ENCODE data around the gene STAG1.
"Not testable (repeated sequence)": the region's sequence is repeated elsewhere in the genome, so short reads cannot be mapped to it uniquely, and the experiment has no call there.

STAG1 gene

DNA sequence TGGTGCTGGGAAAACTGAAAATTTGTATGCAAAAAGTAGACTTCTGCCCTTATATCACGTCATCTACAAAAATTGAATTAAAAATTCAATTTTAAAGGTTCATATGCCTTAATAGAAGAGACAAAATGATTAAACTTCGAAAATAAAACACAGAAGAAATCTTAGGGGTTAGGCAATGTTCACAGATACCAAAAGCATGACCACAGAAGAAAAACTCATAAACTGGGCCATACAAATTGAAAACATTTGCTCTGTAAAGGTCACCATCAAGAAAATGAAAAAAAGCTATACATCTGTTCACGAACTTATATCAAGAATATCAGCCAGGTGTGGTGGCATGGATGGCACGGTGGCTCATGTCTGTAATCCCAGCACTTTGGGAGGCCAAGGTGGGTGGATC lies 257.0 kb downstream of the STAG1 start:
- TF ChIP-seq, protein P1, sequence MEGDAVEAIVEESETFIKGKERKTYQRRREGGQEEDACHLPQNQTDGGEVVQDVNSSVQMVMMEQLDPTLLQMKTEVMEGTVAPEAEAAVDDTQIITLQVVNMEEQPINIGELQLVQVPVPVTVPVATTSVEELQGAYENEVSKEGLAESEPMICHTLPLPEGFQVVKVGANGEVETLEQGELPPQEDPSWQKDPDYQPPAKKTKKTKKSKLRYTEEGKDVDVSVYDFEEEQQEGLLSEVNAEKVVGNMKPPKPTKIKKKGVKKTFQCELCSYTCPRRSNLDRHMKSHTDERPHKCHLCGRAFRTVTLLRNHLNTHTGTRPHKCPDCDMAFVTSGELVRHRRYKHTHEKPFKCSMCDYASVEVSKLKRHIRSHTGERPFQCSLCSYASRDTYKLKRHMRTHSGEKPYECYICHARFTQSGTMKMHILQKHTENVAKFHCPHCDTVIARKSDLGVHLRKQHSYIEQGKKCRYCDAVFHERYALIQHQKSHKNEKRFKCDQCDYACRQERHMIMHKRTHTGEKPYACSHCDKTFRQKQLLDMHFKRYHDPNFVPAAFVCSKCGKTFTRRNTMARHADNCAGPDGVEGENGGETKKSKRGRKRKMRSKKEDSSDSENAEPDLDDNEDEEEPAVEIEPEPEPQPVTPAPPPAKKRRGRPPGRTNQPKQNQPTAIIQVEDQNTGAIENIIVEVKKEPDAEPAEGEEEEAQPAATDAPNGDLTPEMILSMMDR (IDR thresholded peaks at IDR 0.05; ENCODE audit: control insufficient read depth, extremely low read depth, insufficient read depth): no peak
- no peak for DNase-seq (ENCODE audit: low read depth)
- H3K4me3 ChIP-seq (ENCODE audit: low read depth, low read length): no peak overlapping the region

- TF ChIP-seq, protein P1 (IDR thresholded peaks at IDR 0.05; ENCODE audit: control insufficient read depth, extremely low read depth, insufficient read depth): no peak
- no peak overlapping the region for H3K4me3 ChIP-seq (ENCODE audit: low read depth, low read length)
- DNase-seq (ENCODE audit: low read depth): no peak
Measured at GRCh38 chr3:136490646-136491405, 261.4 kb downstream of the STAG1 start.

DNA sequence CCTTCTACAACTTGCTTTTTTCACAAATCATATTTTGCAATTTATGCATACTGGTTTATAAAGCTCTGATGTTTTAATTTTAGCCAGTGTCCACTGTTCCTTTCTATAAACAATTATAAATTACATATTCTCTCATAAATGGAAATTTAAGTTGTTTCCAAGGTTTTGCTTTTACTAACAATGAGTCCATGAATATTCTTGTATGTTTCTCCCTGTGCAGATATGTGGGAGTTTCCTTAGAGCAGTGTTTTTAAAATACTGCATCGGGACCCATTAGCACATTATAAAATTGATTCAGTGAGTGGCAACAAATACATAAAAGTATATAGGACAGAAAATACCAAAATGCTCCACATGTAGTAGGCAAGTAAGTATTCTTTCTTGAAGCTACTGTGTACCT lies 266.4 kb downstream of the STAG1 start:
- DNase-seq (ENCODE audit: low read depth): no peak
- TF ChIP-seq, protein P1 (IDR thresholded peaks at IDR 0.05; ENCODE audit: control insufficient read depth, extremely low read depth, insufficient read depth): no peak
- no peak overlapping the region for H3K4me3 ChIP-seq (ENCODE audit: low read depth, low read length)

GRCh38 chr3:136476280-136476679 lies 275.9 kb downstream of the STAG1 start:
- no peak overlapping the region for H3K4me3 ChIP-seq (ENCODE audit: low read depth, low read length)
- TF ChIP-seq, protein P1 (IDR thresholded peaks at IDR 0.05; ENCODE audit: control insufficient read depth, extremely low read depth, insufficient read depth): no peak
- no peak for DNase-seq (ENCODE audit: low read depth)

GRCh38 chr3:136474876-136475275 lies 277.3 kb downstream of the STAG1 start:
- DNase-seq (ENCODE audit: low read depth); H3K4me3 ChIP-seq (ENCODE audit: low read depth, low read length): not testable (repeated sequence)

- DNase-seq (ENCODE audit: low read depth): no peak
- H3K4me3 ChIP-seq (ENCODE audit: low read depth, low read length): no peak overlapping the region
- TF ChIP-seq, protein P1 (IDR thresholded peaks at IDR 0.05; ENCODE audit: control insufficient read depth, extremely low read depth, insufficient read depth): no peak
Measured at GRCh38 chr3:136473716-136474326, 278.4 kb downstream of the STAG1 start.

DNA sequence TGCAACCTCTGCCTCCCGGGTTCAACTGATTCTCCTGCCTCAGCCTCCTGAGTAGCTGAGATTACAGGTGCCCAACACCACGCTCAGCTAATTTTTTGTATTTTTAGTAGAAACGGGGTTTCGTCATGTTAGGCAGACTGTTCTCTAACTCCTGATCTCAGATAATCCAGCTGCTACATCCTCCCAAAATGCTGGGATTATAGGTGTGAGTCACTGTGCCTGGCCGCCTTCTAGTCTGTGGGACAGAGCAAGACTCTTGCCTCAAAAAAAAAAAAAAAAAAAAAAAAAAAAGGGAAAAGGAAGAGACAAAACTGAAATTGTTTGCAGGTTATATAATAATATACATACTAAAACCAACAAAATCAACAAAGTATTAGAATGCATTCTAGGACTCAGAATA lies 286.9 kb downstream of the STAG1 start:
- DNase-seq (ENCODE audit: low read depth): no peak
- TF ChIP-seq, protein P1 (IDR thresholded peaks at IDR 0.05; ENCODE audit: control insufficient read depth, extremely low read depth, insufficient read depth): no peak
- H3K4me3 ChIP-seq (ENCODE audit: low read depth, low read length): no peak overlapping the region

All from LNCaP clone FGC (cell line).